Naive thymus-derived CD8-positive, alpha-beta T cell (primary cell): ENCODE data around the gene PTTG1. TPM values are rescaled to one million over a fixed set of nuclear protein-coding genes. Genes with fewer than 3 reads are reported as not detected.

Experiments used
- microRNA-seq: library from miRNA; unstranded; fragments of <30 nt; microRNA quantifications from one replicate; pipeline ENCODE4 v1.2.0, GENCODE V29; 2022; ENCODE audit warnings: borderline microRNAs expressed
- polyA plus RNA-seq, 3 donors: library from polyadenylated mRNA; unstranded; fragments of 300-500 nt; fragmentation: Illumina TruSeq; gene quantifications; one replicate each; pipeline ENCODE4 v1.2.3, GENCODE V29; 2021
- total RNA-seq, 8 experiments: library from RNA in 2 of 8; stranded (reverse) in 2 of 8; gene quantifications; one replicate each; pipeline ENCODE4 v1.2.3 and lab custom pipeline; 2021 to 2026

Gene PTTG1
- total and polyA plus RNA-seq, 5 experiments from 2014 or later: 2.7 to 18.9 (median 7.1) TPM

Small RNA genes within 50 kb of the gene (microRNA-seq; reads per million reads assigned to microRNA genes)
- not detected for gene MIR3142

Other genes with a start within 250 kb of the PTTG1 start
- not detected for gene FABP6, start 192.3 kb upstream of the PTTG1 start, total RNA-seq
- gene FABP6, start 192.3 kb upstream of the PTTG1 start, polyA plus RNA-seq: not detected
- gene CCNJL, start 109.3 kb upstream of the PTTG1 start, total RNA-seq: not detected
- not detected for gene CCNJL, start 109.3 kb upstream of the PTTG1 start, polyA plus RNA-seq
- not detected for gene C1QTNF2, start 51.2 kb upstream of the PTTG1 start, total RNA-seq
- gene C1QTNF2, start 51.2 kb upstream of the PTTG1 start, polyA plus RNA-seq: not detected
- gene FAM200C, start 21.8 kb upstream of the PTTG1 start, total RNA-seq: under 1 TPM; 0.47 to 0.49 TPM
- gene FAM200C, start 21.8 kb upstream of the PTTG1 start, polyA plus RNA-seq: under 1 TPM; 0.15 to 0.47 (median 0.24) TPM
- gene SLU7, start 2.8 kb upstream of the PTTG1 start, total RNA-seq: 10 to 100 TPM; 94.2 to 95.0 TPM
- gene SLU7, start 2.8 kb upstream of the PTTG1 start, polyA plus RNA-seq: 10 to 100 TPM; 70.5 to 79.8 (median 71.1) TPM